Right renal cortex interstitium (tissue), 3 donors: ENCODE data around the gene SLC38A8. TPM values are rescaled to one million over a fixed set of nuclear protein-coding genes. Genes with fewer than 3 reads are reported as not detected.

Source experiments
- DNase-seq, 3 donors: peaks; one replicate each; pipeline ENCODE4 v3.0.0-alpha.2; 2013; ENCODE audit warnings: low read depth in 3 of 3, low spot score in 2 of 3
- polyA plus RNA-seq, 3 donors: library from polyadenylated mRNA; unstranded; fragments of 120-200 nt; gene quantifications; one replicate each; pipeline ENCODE4 v1.2.1, GENCODE V29; 2013; ENCODE audit not compliant: insufficient read length in 3 of 3

Gene SLC38A8
- polyA plus RNA-seq, 3 donors: 0.17 TPM; not detected in 2

- no peak for DNase-seq
These were observed 9.1 kb downstream of the SLC38A8 start for GRCh38 chr16:84033251-84034195.

GRCh38 chr16:84032458-84033178 is 10.0 kb downstream of the SLC38A8 start:
- DNase-seq: no peak

DNA sequence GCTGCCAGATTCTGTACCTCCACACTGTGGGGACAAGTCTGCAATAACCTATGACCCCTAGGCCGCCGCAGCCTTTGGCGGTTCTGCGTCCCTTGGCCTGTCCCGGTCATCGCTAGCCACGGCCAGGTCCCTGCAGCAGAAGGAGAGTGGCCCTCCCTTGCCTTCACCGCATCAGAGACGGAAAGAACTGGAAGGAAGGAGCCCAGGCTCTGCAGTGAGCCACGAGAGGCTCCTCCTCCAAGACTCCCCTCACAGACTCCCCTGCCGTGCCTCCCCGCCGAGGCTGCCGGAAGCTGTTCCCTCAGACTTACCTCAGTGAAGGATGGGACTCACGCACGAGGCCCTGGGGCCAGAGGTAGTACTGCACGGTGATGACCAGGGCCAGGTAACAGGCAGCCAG is 11.0 kb downstream of the SLC38A8 start:
- no peak for DNase-seq

DNA sequence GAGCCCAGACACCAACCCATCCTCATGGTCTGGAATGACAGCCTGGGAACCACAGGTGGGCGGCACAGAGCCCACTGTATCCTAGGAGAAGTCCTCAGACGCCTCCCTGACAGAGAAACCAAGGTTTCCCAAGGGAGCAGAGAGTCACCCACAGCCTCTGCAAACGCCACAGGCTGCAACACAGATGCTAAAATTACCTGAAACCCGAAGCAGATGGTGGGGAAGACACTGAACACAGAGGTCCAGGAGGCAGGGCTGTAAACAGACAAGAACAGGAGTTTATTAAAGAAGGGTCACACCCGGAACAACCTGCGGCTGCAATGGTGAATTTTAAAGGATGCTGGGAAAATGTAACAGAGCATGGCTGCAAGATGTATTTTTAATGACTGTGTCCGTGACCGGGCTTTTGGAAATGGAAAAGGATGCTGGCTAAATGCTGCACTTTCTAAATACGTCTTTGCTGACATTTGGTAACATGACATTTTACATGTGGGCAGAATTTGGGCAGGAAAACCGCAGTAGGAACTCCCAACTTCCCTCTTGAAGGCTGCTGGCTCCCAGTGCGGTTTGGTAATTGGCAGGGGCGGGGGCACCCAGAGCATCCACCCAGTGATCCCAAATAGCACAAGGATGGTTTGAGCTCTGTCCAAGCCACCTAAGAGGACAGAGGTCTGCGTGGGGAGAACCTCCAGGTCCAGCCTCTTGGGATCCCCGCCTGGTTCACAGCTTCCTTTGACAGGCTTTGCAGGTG is 13.1 kb downstream of the SLC38A8 start:
- no peak for DNase-seq

DNA sequence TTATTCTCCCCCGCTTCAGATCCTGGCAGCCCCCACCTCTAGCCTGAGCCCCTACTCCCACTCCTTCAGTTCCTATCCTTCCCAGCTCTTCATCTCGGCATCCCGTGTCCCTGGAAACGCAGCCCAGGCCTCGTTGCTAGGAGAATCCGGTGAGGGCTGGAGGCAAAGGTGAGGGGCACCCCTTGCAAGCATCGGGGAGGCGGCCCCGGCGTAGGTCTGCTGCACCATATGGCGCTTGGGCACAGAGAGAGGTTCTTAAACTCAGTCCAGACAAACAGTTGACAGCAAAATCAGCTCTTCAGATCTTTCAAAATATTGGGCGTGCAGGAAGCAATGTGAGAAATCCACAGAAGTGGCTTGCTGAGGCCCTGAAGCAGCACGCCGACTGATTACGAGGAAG is 15.0 kb downstream of the SLC38A8 start:
- DNase-seq: no peak

- no peak for DNase-seq
These were observed 16.0 kb downstream of the SLC38A8 start for GRCh38 chr16:84026606-84027005.

DNA sequence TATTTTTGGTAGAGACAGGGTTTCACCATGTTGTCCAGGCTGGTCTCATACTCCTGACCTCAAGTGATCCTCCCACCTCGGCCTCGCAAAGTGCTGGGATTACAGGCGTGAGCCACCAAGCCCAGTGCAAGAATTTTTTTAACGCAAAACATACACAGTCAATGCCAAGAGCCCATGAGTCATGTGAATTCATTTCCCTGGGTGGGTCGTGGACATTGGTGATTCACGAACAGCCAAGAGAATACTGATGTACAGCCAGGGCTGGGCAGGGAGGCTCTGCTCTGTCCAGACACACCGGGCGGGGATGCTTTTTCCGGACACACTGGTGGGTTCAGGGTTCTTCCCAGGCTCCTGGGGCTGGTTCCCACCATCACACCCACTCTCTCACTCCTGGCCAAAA is 17.7 kb downstream of the SLC38A8 start:
- no peak for DNase-seq

DNA sequence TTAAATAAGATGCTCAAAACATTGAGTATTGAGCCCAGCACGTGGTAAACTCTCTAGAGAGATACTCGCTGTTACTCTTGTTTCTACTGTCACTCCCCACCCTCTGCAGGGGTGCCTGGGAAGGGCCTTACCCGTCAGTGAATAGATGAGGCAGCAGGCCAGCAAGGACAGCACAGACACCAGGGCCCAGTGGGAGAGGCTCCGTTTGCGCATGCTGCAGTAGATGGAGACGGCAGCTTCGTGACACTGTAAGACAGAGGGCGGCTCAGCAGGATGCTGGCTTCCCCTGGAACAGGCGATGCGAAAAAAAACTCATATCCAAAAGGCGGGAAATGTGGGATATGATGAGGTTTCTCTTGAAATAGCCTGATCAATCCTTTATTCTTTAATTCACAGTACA is 20.0 kb downstream of the SLC38A8 start:
- DNase-seq: no peak

GRCh38 chr16:84021488-84021887 is 21.1 kb downstream of the SLC38A8 start:
- no peak for DNase-seq

- DNase-seq: no peak
These were observed 22.2 kb downstream of the SLC38A8 start for GRCh38 chr16:84020353-84020752.

GRCh38 chr16:84018710-84019109 is 23.9 kb downstream of the SLC38A8 start:
- DNase-seq: no peak

- no peak for DNase-seq
These were observed 26.1 kb downstream of the SLC38A8 start for GRCh38 chr16:84016477-84016876.

- no peak for DNase-seq
These were observed 27.2 kb downstream of the SLC38A8 start for GRCh38 chr16:84015399-84015798.

DNA sequence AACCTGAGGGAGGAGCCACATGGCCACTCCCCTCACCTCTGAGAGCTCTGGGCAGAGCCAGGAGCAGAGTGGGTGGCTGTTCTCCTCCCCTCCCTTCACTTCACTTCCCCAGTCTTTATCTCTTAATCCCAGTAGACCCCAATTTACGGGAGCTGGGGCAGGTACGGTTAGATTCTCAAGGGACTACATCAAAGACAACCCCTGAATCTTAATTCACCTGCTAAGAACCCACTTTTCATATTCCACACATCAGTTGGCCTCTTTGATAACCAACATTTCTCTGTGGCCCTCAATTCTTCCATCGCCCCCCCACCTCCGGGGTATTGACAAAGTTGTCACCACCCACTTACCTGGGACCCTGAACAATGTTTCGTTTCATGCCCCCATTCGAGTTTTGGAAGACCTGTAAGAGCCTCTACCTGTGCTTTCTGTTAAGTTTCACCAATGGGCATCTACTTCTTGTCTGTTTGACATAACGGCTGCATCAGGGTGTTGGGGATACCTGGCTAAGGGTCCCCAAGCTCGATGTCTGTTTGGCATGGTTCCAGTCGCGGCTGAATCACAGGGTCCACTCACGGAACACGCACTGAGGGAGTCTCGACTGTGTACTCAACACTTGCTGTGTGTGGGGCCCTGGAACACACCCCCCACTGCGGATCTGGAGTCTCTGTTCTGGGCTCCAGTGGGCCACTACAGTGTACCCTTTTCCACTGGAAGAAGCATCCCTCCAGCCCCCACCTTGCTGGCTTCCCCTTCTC is 27.8 kb downstream of the SLC38A8 start:
- no peak for DNase-seq

GRCh38 chr16:84013787-84014569 is 28.6 kb downstream of the SLC38A8 start:
- no peak for DNase-seq

DNA sequence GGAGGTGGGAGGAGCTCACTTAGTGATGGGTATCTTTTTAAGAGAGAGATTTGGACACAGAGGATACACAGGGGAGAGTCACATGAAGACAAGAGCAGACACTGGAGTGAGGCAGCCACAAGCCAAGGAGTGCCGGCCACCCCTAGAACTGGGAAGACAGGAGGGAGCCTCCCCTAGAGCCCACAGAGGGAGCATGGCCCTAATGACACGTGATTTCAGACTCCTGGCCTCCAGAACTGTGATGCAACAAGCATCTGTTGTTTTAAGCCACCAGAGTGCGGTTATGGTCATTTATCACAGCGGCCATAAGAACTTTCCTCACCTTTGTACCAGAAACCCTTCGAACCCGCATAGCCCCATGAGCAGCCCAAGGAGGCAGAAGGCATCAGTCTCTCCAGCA is 33.3 kb downstream of the SLC38A8 start:
- no peak for DNase-seq

DNA sequence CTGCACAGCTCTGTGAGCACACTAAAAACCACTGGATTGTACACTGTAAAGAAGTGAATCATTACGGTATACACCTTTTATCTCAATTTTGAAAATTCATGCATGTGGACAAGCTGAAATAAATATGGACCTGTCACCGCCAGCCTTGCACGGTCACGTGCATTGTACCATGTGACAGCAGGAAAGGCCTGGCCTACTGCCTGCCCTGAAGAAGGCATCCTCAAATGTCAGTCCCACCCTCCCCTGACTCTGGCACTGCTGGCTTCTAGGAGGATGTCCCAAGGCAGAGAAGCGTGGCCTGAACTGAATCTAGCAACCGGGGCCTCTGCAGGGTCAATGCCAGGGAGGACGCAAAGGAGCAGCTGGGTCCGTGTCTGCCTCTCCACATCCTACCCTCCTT is 34.6 kb downstream of the SLC38A8 start:
- DNase-seq: no peak

- no peak for DNase-seq
These were observed 35.1 kb downstream of the SLC38A8 start for GRCh38 chr16:84007520-84007919.

DNA sequence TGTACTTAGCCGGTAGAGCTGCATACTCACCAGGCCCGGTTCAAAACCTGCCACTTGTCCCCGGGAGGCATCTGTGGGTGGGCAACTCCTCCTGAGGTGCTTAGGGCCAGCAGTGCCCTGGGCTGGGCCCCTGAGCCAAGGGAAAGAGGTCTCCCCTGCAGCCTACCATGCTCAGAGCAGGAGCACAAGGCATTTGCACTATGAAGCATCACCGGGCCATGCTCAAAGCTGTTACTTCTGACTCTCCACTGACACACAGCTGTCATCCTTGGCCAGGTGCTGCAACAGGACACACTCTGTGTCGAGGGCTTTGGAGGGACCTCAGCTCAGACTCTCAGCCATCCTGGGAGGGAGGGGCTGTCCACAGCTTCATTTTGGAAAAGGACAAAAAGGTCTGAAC is 37.2 kb downstream of the SLC38A8 start:
- DNase-seq: no peak

- DNase-seq: no peak
These were observed 38.2 kb downstream of the SLC38A8 start for GRCh38 chr16:84004442-84004841.
